ENCODE measurements around the gene NEO1. TPM values are rescaled to one million over a fixed set of nuclear protein-coding genes. Genes with fewer than 3 reads are reported as not detected.

The NEO1 gene
- total RNA-seq, 2 experiments from 2014 or later = 8.3 to 9.3 TPM

GRCh38 chr15:73313861-73314260 is 261.6 kb downstream of the NEO1 start:
- intact Hi-C loops (cut with micrococcal nuclease) = no loop called here
- Mint-ChIP-seq H3K36me3 (no peaks in the 10 kb centered on the region), H3K4me3 (no peak overlapping the region), H3K4me1 (ENCODE audit: low read depth) (no peaks in the 10 kb centered on the region), H3K27me3 (peaks cover 8% of the 10 kb centered on the region), H3K27ac (no peak overlapping the region), H3K9me3 (no peaks in the 10 kb centered on the region)
- no peak for DNase-seq
- ChIA-PET POLR2A (no interaction called here), CTCF (no interaction called here)

GRCh38 chr15:73317651-73318462 is 265.6 kb downstream of the NEO1 start:
- Mint-ChIP-seq H3K4me3 (no peak overlapping the region), H3K27ac (no peak overlapping the region), H3K36me3 (no peaks in the 10 kb centered on the region), H3K4me1 (ENCODE audit: low read depth) (no peaks in the 10 kb centered on the region), H3K9me3 (no peaks in the 10 kb centered on the region), H3K27me3 (peaks cover 11% of the 10 kb centered on the region)
- ChIA-PET CTCF (no interaction called here), POLR2A (no interaction called here)
- intact Hi-C loops (cut with micrococcal nuclease) = no loop called here
- DNase-seq = no peak

GRCh38 chr15:73318463-73319351 is 266.4 kb downstream of the NEO1 start:
- no peaks in the 10 kb centered on the region for H3K36me3 Mint-ChIP-seq
- H3K4me3 Mint-ChIP-seq = no peak overlapping the region
- no peaks in the 10 kb centered on the region for H3K9me3 Mint-ChIP-seq
- H3K4me1 Mint-ChIP-seq (ENCODE audit: low read depth) = no peaks in the 10 kb centered on the region
- intact Hi-C loops (cut with micrococcal nuclease) = no loop called here
- DNase-seq = no peak
- ChIA-PET POLR2A (no interaction called here), CTCF (no interaction called here)
- H3K27me3 Mint-ChIP-seq = peaks cover 11% of the 10 kb centered on the region
- no peak overlapping the region for H3K27ac Mint-ChIP-seq

GRCh38 chr15:73319460-73320245 is 267.4 kb downstream of the NEO1 start:
- Mint-ChIP-seq H3K36me3 (no peaks in the 10 kb centered on the region), H3K4me1 (ENCODE audit: low read depth) (no peaks in the 10 kb centered on the region), H3K27me3 (peaks cover 9% of the 10 kb centered on the region), H3K27ac (no peak overlapping the region), H3K4me3 (no peak overlapping the region), H3K9me3 (no peaks in the 10 kb centered on the region)
- intact Hi-C loops (cut with micrococcal nuclease) = no loop called here
- ChIA-PET CTCF (no interaction called here), POLR2A (no interaction called here)
- DNase-seq = no peak

GRCh38 chr15:73320619-73321180 is 268.4 kb downstream of the NEO1 start:
- H3K27ac Mint-ChIP-seq = no peak overlapping the region
- no peaks in the 10 kb centered on the region for H3K36me3 Mint-ChIP-seq
- no peak overlapping the region for H3K4me3 Mint-ChIP-seq
- peaks cover 1% of the 10 kb centered on the region for H3K4me1 Mint-ChIP-seq (ENCODE audit: low read depth)
- ChIA-PET CTCF (no interaction called here), POLR2A (no interaction called here)
- peaks cover 5% of the 10 kb centered on the region for H3K27me3 Mint-ChIP-seq
- no peaks in the 10 kb centered on the region for H3K9me3 Mint-ChIP-seq
- intact Hi-C loops (cut with micrococcal nuclease) = no loop called here
- DNase-seq = no peak

GRCh38 chr15:73321496-73322450 is 269.5 kb downstream of the NEO1 start:
- Mint-ChIP-seq H3K4me3 (no peak overlapping the region), H3K27me3 (peaks cover 7% of the 10 kb centered on the region), H3K4me1 (ENCODE audit: low read depth) (peaks cover 2% of the 10 kb centered on the region), H3K27ac (no peak overlapping the region), H3K36me3 (no peaks in the 10 kb centered on the region), H3K9me3 (no peaks in the 10 kb centered on the region)
- ChIA-PET POLR2A (no interaction called here), CTCF (no interaction called here)
- intact Hi-C loops (cut with micrococcal nuclease) = no loop called here
- no peak for DNase-seq

GRCh38 chr15:73322665-73323373 is 270.6 kb downstream of the NEO1 start:
- H3K27ac Mint-ChIP-seq = no peak overlapping the region
- ChIA-PET CTCF (no interaction called here), POLR2A (no interaction called here)
- no peaks in the 10 kb centered on the region for H3K9me3 Mint-ChIP-seq
- intact Hi-C loops (cut with micrococcal nuclease) = no loop called here
- no peak overlapping the region for H3K4me3 Mint-ChIP-seq
- DNase-seq = no peak
- peaks cover 2% of the 10 kb centered on the region for H3K4me1 Mint-ChIP-seq (ENCODE audit: low read depth)
- peaks cover 7% of the 10 kb centered on the region for H3K27me3 Mint-ChIP-seq
- H3K36me3 Mint-ChIP-seq = no peaks in the 10 kb centered on the region

GRCh38 chr15:73323374-73323955 is 271.2 kb downstream of the NEO1 start:
- peaks cover 2% of the 10 kb centered on the region for H3K4me1 Mint-ChIP-seq (ENCODE audit: low read depth)
- no peak overlapping the region for H3K27ac Mint-ChIP-seq
- CTCF ChIA-PET = no interaction called here
- intact Hi-C loops (cut with micrococcal nuclease) = no loop called here
- peaks cover 7% of the 10 kb centered on the region for H3K27me3 Mint-ChIP-seq
- POLR2A ChIA-PET = no interaction called here
- no peaks in the 10 kb centered on the region for H3K36me3 Mint-ChIP-seq
- no peak for DNase-seq
- H3K4me3 Mint-ChIP-seq = no peak overlapping the region
- H3K9me3 Mint-ChIP-seq = no peaks in the 10 kb centered on the region

GRCh38 chr15:73323956-73324355 is 271.7 kb downstream of the NEO1 start:
- no peak overlapping the region for H3K4me3 Mint-ChIP-seq
- ChIA-PET CTCF (no interaction called here), POLR2A (no interaction called here)
- no peaks in the 10 kb centered on the region for H3K9me3 Mint-ChIP-seq
- peaks cover 2% of the 10 kb centered on the region for H3K4me1 Mint-ChIP-seq (ENCODE audit: low read depth)
- no peak overlapping the region for H3K27ac Mint-ChIP-seq
- H3K36me3 Mint-ChIP-seq = no peaks in the 10 kb centered on the region
- H3K27me3 Mint-ChIP-seq = peaks cover 7% of the 10 kb centered on the region
- intact Hi-C loops (cut with micrococcal nuclease) = no loop called here
- no peak for DNase-seq

- POLR2A ChIA-PET = no interaction called here
- intact Hi-C loops (cut with micrococcal nuclease) = no loop called here
Measured at GRCh38 chr15:73324496-73325170, 272.4 kb downstream of the NEO1 start.

More at GRCh38 chr15:73324496-73325170, 272.4 kb downstream of the NEO1 start:
- H3K4me1 Mint-ChIP-seq (ENCODE audit: low read depth) = peaks cover 2% of the 10 kb centered on the region
- no peaks in the 10 kb centered on the region for H3K36me3 Mint-ChIP-seq
- H3K27me3 Mint-ChIP-seq = peaks cover 3% of the 10 kb centered on the region
- no peak overlapping the region for H3K27ac Mint-ChIP-seq
- H3K4me3 Mint-ChIP-seq = no peak overlapping the region
- no peaks in the 10 kb centered on the region for H3K9me3 Mint-ChIP-seq
- CTCF ChIA-PET = no interaction called here
- no peak for DNase-seq
